Measurements from ENCODE around the gene COL28A1. TPM values are rescaled to one million over a fixed set of nuclear protein-coding genes. Genes with fewer than 3 reads are reported as not detected.

Gene COL28A1
- polyA plus RNA-seq, 1 donor (not counting 4 experiments of a cell fraction or from before 2014, with no cell fraction given): 0.13 TPM

GRCh38 chr7:7446616-7447015 is 89.1 kb downstream of the COL28A1 start:
- no peaks in the 10 kb centered on the region for H3K27me3 ChIP-seq (ENCODE audit: control insufficient read depth, extremely low read depth, insufficient read depth, low read length)
- H3K36me3 ChIP-seq (ENCODE audit: control insufficient read depth in 2 of 2, extremely low read depth in 1 of 2, insufficient read depth in 2 of 2, low read length in 2 of 2): no peaks in the 10 kb centered on the region
- TF ChIP-seq EZH2 (IDR thresholded peaks at IDR 0.05; ENCODE audit: low read length) (no peak), CTCF (optimal IDR thresholded peaks at IDR 0.05 in 1 of 3, IDR thresholded peaks at IDR 0.05 in 1 of 3, conservative IDR thresholded peaks at IDR 0.05 in 1 of 3; ENCODE audit: extremely low read depth in 1 of 3, insufficient read depth in 2 of 3, low read length in 3 of 3) (no peak)
- H3K4me2 ChIP-seq (ENCODE audit: control insufficient read depth, extremely low read depth, insufficient read depth, low read depth, low read length): no peak overlapping the region
- dilution Hi-C loops (cut with MboI; ENCODE audit: extremely low pct_ligation_motif_present, low sequenced_read_pairs): loop anchor here (25.0 kb wide), 1 partner anchor 91 kb away; the partner anchor contains the start of gene COL28A1
- H3K9ac ChIP-seq (ENCODE audit: control insufficient read depth, extremely low read depth, insufficient read depth, low read length): no peak overlapping the region
- no peaks in the 10 kb centered on the region for H3K9me1 ChIP-seq (ENCODE audit: control insufficient read depth, extremely low read depth, insufficient read depth, low read length)
- no peak overlapping the region for H3K4me3 ChIP-seq (ENCODE audit: control insufficient read depth in 2 of 3, extremely low read depth in 1 of 3, insufficient read depth in 2 of 3, low read depth in 1 of 3, low read length in 3 of 3)
- FAIRE-seq (peak; percentile 89), DNase-seq (ENCODE audit: low read depth, low spot score) (no peak)
- H2AFZ ChIP-seq (ENCODE audit: control insufficient read depth, low read length): peak overlapping the region; percentile 66
- peaks cover 4% of the 10 kb centered on the region for H3K9me3 ChIP-seq (ENCODE audit: control insufficient read depth, low read depth, low read length)
- peaks cover 9% of the 10 kb centered on the region for H3K4me1 ChIP-seq (ENCODE audit: control insufficient read depth, extremely low read depth, insufficient read depth, low read length)
- H4K20me1 ChIP-seq (ENCODE audit: control insufficient read depth, extremely low read depth, insufficient read depth, low read length): no peaks in the 10 kb centered on the region
- H3K79me2 ChIP-seq (ENCODE audit: control insufficient read depth, insufficient read depth, low read length): no peaks in the 10 kb centered on the region
- H3K27ac ChIP-seq (ENCODE audit: control insufficient read depth, insufficient read depth, low read length): peak overlapping the region; percentile 23

GRCh38 chr7:7443806-7444350 is 91.8 kb downstream of the COL28A1 start:
- Histone ChIP-seq H3K4me1 (ENCODE audit: control insufficient read depth, extremely low read depth, insufficient read depth, low read length) (peaks cover 20% of the 10 kb centered on the region), H3K4me2 (ENCODE audit: control insufficient read depth, extremely low read depth, insufficient read depth, low read depth, low read length) (no peak overlapping the region), H2AFZ (ENCODE audit: control insufficient read depth, low read length) (no peak overlapping the region), H3K9ac (ENCODE audit: control insufficient read depth, extremely low read depth, insufficient read depth, low read length) (no peak overlapping the region), H3K79me2 (ENCODE audit: control insufficient read depth, insufficient read depth, low read length) (no peaks in the 10 kb centered on the region), H3K36me3 (ENCODE audit: control insufficient read depth in 2 of 2, extremely low read depth in 1 of 2, insufficient read depth in 2 of 2, low read length in 2 of 2) (no peaks in the 10 kb centered on the region), H3K9me1 (ENCODE audit: control insufficient read depth, extremely low read depth, insufficient read depth, low read length) (no peaks in the 10 kb centered on the region), H3K4me3 (ENCODE audit: control insufficient read depth in 2 of 3, extremely low read depth in 1 of 3, insufficient read depth in 2 of 3, low read depth in 1 of 3, low read length in 3 of 3) (no peak overlapping the region), H3K27me3 (ENCODE audit: control insufficient read depth, extremely low read depth, insufficient read depth, low read length) (no peaks in the 10 kb centered on the region), H3K9me3 (ENCODE audit: control insufficient read depth, low read depth, low read length) (peaks cover 4% of the 10 kb centered on the region), H3K27ac (ENCODE audit: control insufficient read depth, insufficient read depth, low read length) (no peak overlapping the region), H4K20me1 (ENCODE audit: control insufficient read depth, extremely low read depth, insufficient read depth, low read length) (no peaks in the 10 kb centered on the region)
- no peak for TF ChIP-seq EZH2 (IDR thresholded peaks at IDR 0.05; ENCODE audit: low read length)
- no peak for FAIRE-seq
- DNase-seq (ENCODE audit: low read depth, low spot score): no peak
- dilution Hi-C loops (cut with MboI; ENCODE audit: extremely low pct_ligation_motif_present, low sequenced_read_pairs): loop anchor here (25.0 kb wide), 1 partner anchor 93 kb away; the partner anchor contains the start of gene COL28A1

GRCh38 chr7:7439564-7439963 is 96.1 kb downstream of the COL28A1 start:
- H3K4me3 ChIP-seq (ENCODE audit: control insufficient read depth in 2 of 3, extremely low read depth in 1 of 3, insufficient read depth in 2 of 3, low read depth in 1 of 3, low read length in 3 of 3): no peak overlapping the region
- H3K79me2 ChIP-seq (ENCODE audit: control insufficient read depth, insufficient read depth, low read length): no peaks in the 10 kb centered on the region
- H3K27me3 ChIP-seq (ENCODE audit: control insufficient read depth, extremely low read depth, insufficient read depth, low read length): no peaks in the 10 kb centered on the region
- dilution Hi-C loops (cut with MboI; ENCODE audit: extremely low pct_ligation_motif_present, low sequenced_read_pairs): loop anchor here (25.0 kb wide), 1 partner anchor 98 kb away; the partner anchor contains the start of gene COL28A1
- H3K4me1 ChIP-seq (ENCODE audit: control insufficient read depth, extremely low read depth, insufficient read depth, low read length): peaks cover 21% of the 10 kb centered on the region
- TF ChIP-seq EZH2 (IDR thresholded peaks at IDR 0.05; ENCODE audit: low read length) (no peak), CTCF (optimal IDR thresholded peaks at IDR 0.05 in 1 of 3, IDR thresholded peaks at IDR 0.05 in 1 of 3, conservative IDR thresholded peaks at IDR 0.05 in 1 of 3; ENCODE audit: extremely low read depth in 1 of 3, insufficient read depth in 2 of 3, low read length in 3 of 3) (no peak)
- H2AFZ ChIP-seq (ENCODE audit: control insufficient read depth, low read length): no peak overlapping the region
- no peaks in the 10 kb centered on the region for H3K36me3 ChIP-seq (ENCODE audit: control insufficient read depth in 2 of 2, extremely low read depth in 1 of 2, insufficient read depth in 2 of 2, low read length in 2 of 2)
- no peak for DNase-seq (ENCODE audit: low read depth, low spot score)
- H3K9me1 ChIP-seq (ENCODE audit: control insufficient read depth, extremely low read depth, insufficient read depth, low read length): no peaks in the 10 kb centered on the region
- no peaks in the 10 kb centered on the region for H4K20me1 ChIP-seq (ENCODE audit: control insufficient read depth, extremely low read depth, insufficient read depth, low read length)
- peak; percentile 43 for FAIRE-seq
- no peak overlapping the region for H3K9ac ChIP-seq (ENCODE audit: control insufficient read depth, extremely low read depth, insufficient read depth, low read length)
- no peak overlapping the region for H3K27ac ChIP-seq (ENCODE audit: control insufficient read depth, insufficient read depth, low read length)
- no peaks in the 10 kb centered on the region for H3K9me3 ChIP-seq (ENCODE audit: control insufficient read depth, low read depth, low read length)
- peak overlapping the region; percentile 77 for H3K4me2 ChIP-seq (ENCODE audit: control insufficient read depth, extremely low read depth, insufficient read depth, low read depth, low read length)
